Gastroesophageal sphincter (tissue), 3 donors: ENCODE results near the gene ARL8B.

ENCODE experiments used
- CTCF ChIP-seq, 4 experiments: fragments of 200-600 bp in 2 of 4; fragments of 450-650 bp in 2 of 4; sonication (generic) in 1 of 4; IDR thresholded peaks; one replicate each; pipeline ENCODE4 v1.5.1; 2017 to 2019; ENCODE audit warnings: antibody characterized with exemption in 4 of 4, mild to moderate bottlenecking in 2 of 4, moderate library complexity in 2 of 4
- EP300 ChIP-seq: sonication (generic); formaldehyde crosslinking; IDR thresholded peaks from one replicate; pipeline ENCODE4 v1.6.1; 2017; ENCODE audit warnings: antibody characterized with exemption, mild to moderate bottlenecking
- POLR2A ChIP-seq, 2 donors: fragments of 450-650 bp; IDR thresholded peaks; one replicate each; pipeline ENCODE4 v1.6.1; 2017; ENCODE audit warnings: antibody characterized with exemption in 2 of 2, mild to moderate bottlenecking in 2 of 2, moderate library complexity in 1 of 2
- POLR2AphosphoS5 ChIP-seq: sonication (generic); formaldehyde crosslinking; IDR thresholded peaks from one replicate; pipeline ENCODE4 v1.6.1; 2017; ENCODE audit warnings: antibody characterized with exemption

- TF ChIP-seq CTCF (IDR thresholded peaks at IDR 0.05) (no peak), POLR2A (IDR thresholded peaks at IDR 0.05) (no peak), POLR2AphosphoS5 (no peak), EP300 (no peak)
These were observed 43.6 kb downstream of the ARL8B start for GRCh38 chr3:5165698-5166097.
